Parathyroid adenoma (tissue), 2 donors: Measurements from ENCODE around the gene ADCY6.
A peak's percentile ranks its signal among the peaks of the same experiment; 100 is the strongest.

Experiments used
- H2AFZ ChIP-seq: fragments of 300-600 bp; sonication (generic); one replicate; pipeline ENCODE4 v1.7.0; 2017; ENCODE audit warnings: antibody characterized with exemption, mild to moderate bottlenecking
- H3K27ac ChIP-seq: fragments of 300-600 bp; sonication (generic); one replicate; pipeline ENCODE4 v1.7.0; 2017
- H3K27me3 ChIP-seq: fragments of 300-600 bp; sonication (generic); one replicate; pipeline ENCODE4 v1.7.0; 2017; ENCODE audit warnings: low read length; ENCODE audit not compliant: control insufficient read depth, insufficient read depth
- H3K36me3 ChIP-seq: fragments of 300-600 bp; sonication (generic); one replicate; pipeline ENCODE4 v1.7.0; 2017; ENCODE audit warnings: low read length; ENCODE audit not compliant: control insufficient read depth, insufficient read depth
- H3K4me1 ChIP-seq: fragments of 300-600 bp; sonication (generic); one replicate; pipeline ENCODE4 v1.7.0; 2017; ENCODE audit warnings: control low read depth
- H3K4me2 ChIP-seq: fragments of 300-600 bp; sonication (generic); one replicate; pipeline ENCODE4 v1.7.0; 2017; ENCODE audit warnings: low read length
- H3K4me3 ChIP-seq: fragments of 300-600 bp; sonication (generic); one replicate; pipeline ENCODE4 v1.7.0; 2017; ENCODE audit warnings: low read depth, low read length
- H3K79me2 ChIP-seq: fragments of 300-600 bp; sonication (generic); one replicate; pipeline ENCODE4 v1.7.0; 2017; ENCODE audit warnings: control low read depth
- H3K9ac ChIP-seq: fragments of 300-600 bp; sonication (generic); one replicate; pipeline ENCODE4 v1.7.0; 2017; ENCODE audit warnings: mild to moderate bottlenecking
- H3K9me3 ChIP-seq: fragments of 300-600 bp; sonication (generic); one replicate; pipeline ENCODE4 v1.7.0; 2017; ENCODE audit warnings: low read length; ENCODE audit not compliant: control insufficient read depth
- TF ChIP-seq, protein P1 (sequence below): fragments of 300-600 bp; sonication (generic); IDR thresholded peaks from one replicate; pipeline ENCODE4 v1.7.0; 2017; ENCODE audit warnings: antibody characterized with exemption, mild to moderate bottlenecking
- donor health status: primary hyperparathyroidism.

Gene ADCY6

DNA sequence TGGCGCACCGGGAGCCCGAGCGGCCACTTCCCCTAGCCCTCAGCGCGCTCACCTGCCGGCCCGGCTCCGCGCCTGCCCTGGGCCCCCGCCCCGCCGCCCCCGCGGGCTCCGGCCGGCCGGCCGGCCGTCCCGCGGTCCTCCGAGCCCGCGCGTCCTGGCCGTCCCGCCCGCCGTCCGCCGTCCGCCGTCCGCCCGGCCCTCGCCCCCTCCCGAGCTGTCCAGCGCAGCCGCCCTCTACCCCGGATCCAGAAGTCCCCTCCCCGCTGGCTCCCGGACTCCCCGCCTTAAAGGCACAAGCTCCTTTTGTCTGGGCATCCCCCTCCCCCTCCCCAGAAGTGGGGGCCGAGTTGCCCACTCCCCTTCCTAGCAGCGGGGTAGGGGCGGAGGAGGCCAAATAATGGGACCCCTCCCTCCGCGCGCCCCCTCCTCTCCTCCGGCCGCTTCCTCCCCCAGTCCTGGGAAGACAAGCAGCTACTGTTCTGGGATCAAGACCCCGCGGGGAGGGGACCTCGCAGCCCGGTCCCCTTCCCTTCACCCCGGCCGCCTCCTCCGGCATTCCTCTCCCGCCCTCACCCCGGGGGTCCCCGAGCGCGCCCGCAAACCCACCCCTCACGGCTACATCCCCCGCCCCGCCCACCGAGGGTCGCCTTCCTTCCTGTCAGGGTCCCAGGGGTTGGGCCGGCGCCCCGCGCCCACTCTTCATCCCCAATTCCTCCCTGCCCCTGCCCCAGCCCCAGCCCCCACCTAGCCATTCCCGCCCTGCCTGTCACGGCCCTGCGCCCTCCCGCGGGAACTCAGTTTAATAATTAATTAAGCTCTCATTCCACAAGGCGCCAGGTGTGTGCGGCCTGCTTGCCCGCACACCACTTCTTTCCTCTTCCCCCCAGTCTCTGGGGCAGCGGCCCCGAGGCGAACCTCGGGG lies at the start of gene ADCY6:
Gene ADCY6 (minus strand): TSS at position 236 of the 922 bp plus-strand sequence. CDS start 5,655 bp downstream, outside the sequence.
- peak within 1 kb of the TSS; percentile 78 for H3K27ac ChIP-seq
- no peaks in the 10 kb centered on the region for H3K27me3 ChIP-seq
- H3K9me3 ChIP-seq: no peaks in the 10 kb centered on the region
- H3K36me3 ChIP-seq: no peaks in the 10 kb centered on the region
- TF ChIP-seq, protein P1, sequence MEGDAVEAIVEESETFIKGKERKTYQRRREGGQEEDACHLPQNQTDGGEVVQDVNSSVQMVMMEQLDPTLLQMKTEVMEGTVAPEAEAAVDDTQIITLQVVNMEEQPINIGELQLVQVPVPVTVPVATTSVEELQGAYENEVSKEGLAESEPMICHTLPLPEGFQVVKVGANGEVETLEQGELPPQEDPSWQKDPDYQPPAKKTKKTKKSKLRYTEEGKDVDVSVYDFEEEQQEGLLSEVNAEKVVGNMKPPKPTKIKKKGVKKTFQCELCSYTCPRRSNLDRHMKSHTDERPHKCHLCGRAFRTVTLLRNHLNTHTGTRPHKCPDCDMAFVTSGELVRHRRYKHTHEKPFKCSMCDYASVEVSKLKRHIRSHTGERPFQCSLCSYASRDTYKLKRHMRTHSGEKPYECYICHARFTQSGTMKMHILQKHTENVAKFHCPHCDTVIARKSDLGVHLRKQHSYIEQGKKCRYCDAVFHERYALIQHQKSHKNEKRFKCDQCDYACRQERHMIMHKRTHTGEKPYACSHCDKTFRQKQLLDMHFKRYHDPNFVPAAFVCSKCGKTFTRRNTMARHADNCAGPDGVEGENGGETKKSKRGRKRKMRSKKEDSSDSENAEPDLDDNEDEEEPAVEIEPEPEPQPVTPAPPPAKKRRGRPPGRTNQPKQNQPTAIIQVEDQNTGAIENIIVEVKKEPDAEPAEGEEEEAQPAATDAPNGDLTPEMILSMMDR: no peak
- peak within 1 kb of the TSS; percentile 78 for H3K9ac ChIP-seq
- peaks cover 4% of the 10 kb centered on the region for H3K4me1 ChIP-seq
- peak within 1 kb of the TSS; percentile 88 for H3K4me3 ChIP-seq
- H3K79me2 ChIP-seq: peaks cover 4% of the 10 kb centered on the region
- H2AFZ ChIP-seq: peak within 1 kb of the TSS; percentile 100
- peak within 1 kb of the TSS; percentile 99 for H3K4me2 ChIP-seq

DNA sequence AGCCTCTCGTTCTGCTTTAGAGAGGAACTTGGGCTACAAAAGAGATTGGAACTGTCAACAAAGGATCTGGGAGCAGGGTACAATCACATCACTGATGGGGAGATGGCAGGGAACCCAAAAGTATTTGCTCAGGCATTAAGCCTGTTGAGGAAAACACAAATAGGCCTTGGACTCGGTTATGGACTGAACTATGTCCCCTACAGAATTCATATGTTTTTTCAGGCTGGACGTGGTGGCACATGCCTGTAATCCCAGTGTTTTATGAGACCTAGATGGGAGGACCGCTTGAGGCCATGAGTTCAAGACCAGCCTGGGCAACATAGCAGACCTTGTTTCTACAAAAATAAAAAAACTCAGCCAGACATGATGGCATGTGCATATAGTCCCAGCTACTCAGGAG lies 49.2 kb upstream of the ADCY6 start:
- TF ChIP-seq, protein P1: no peak
- H3K9me3 ChIP-seq: no peaks in the 10 kb centered on the region
- H3K27me3 ChIP-seq: no peaks in the 10 kb centered on the region
- H2AFZ ChIP-seq: no peak overlapping the region
- no peaks in the 10 kb centered on the region for H3K79me2 ChIP-seq
- H3K4me2 ChIP-seq: no peak overlapping the region
- no peaks in the 10 kb centered on the region for H3K4me1 ChIP-seq
- H3K9ac ChIP-seq: no peak overlapping the region
- H3K4me3 ChIP-seq: no peak overlapping the region
- no peaks in the 10 kb centered on the region for H3K36me3 ChIP-seq
- no peak overlapping the region for H3K27ac ChIP-seq

GRCh38 chr12:48832321-48833060 lies 43.6 kb upstream of the ADCY6 start:
- Histone ChIP-seq H2AFZ (no peak overlapping the region), H3K27ac (no peak overlapping the region), H3K4me2 (no peak overlapping the region), H3K36me3 (no peaks in the 10 kb centered on the region), H3K4me1 (no peaks in the 10 kb centered on the region), H3K27me3 (no peaks in the 10 kb centered on the region), H3K9me3 (no peaks in the 10 kb centered on the region), H3K9ac (no peak overlapping the region), H3K4me3 (no peak overlapping the region), H3K79me2 (no peaks in the 10 kb centered on the region)
- TF ChIP-seq, protein P1: no peak

DNA sequence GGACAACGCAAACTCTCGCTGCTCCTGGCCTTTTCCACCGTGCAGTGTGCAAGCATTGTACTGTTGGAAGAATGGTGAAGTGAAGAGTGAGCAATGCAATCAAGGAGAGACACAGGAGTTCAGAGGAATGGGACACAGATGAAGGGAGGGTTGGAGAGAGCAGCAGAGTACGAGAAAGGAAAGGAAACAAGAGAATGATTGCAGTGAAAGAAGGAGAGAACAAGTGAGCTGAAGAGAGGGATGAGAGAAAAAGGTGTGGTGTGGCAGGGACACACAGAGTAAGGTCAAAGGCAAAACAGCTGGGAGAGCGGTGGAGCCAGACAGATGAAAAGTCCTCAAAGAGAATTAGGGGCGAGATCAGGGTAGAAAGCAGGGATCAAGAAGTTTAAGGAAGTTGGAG lies 42.4 kb upstream of the ADCY6 start:
- Histone ChIP-seq H3K36me3 (no peaks in the 10 kb centered on the region), H3K27ac (no peak overlapping the region), H3K4me3 (no peak overlapping the region), H3K9me3 (no peaks in the 10 kb centered on the region), H2AFZ (no peak overlapping the region), H3K79me2 (no peaks in the 10 kb centered on the region), H3K9ac (no peak overlapping the region), H3K4me2 (no peak overlapping the region), H3K4me1 (no peaks in the 10 kb centered on the region), H3K27me3 (no peaks in the 10 kb centered on the region)
- TF ChIP-seq, protein P1: no peak
